CD4-positive, alpha-beta memory T cell (primary cell): ENCODE results near the gene CISD2. TPM values are rescaled to one million over a fixed set of nuclear protein-coding genes. Genes with fewer than 3 reads are reported as not detected.
"Not testable (repeated sequence)": the region's sequence is repeated elsewhere in the genome, so short reads cannot be mapped to it uniquely, and the experiment has no call there.

ENCODE experiments used
- CTCF ChIA-PET: fragments of 350-600 bp; sonication (Branson Sonifier 250); formaldehyde crosslinking; loops from one replicate; lab custom pipeline; 2021; ENCODE audit warnings: inconsistent platforms; ENCODE audit not compliant: partially characterized antibody; lab: Charles Lee
- POLR2A ChIA-PET: fragments of 350-600 bp; sonication (Branson Sonifier 250); formaldehyde crosslinking; loops from one replicate; lab custom pipeline; 2021; ENCODE audit not compliant: partially characterized antibody; lab: Charles Lee
- DNase-seq, 5 donors: peaks; one replicate each; pipeline versions ENCODE4 v3.0.0 to v3.0.0-alpha.2; 2020 to 2022; ENCODE audit warnings: mixed read lengths in 1 of 5
- H3K27ac ChIP-seq: one replicate; pipeline ENCODE4 v1.7.0; 2013; ENCODE audit warnings: low read depth, low read length
- H3K27me3 ChIP-seq: 2 replicates; pipeline ENCODE4 v1.7.0; 2013; ENCODE audit warnings: mild to moderate bottlenecking, low read length, moderate library complexity; ENCODE audit not compliant: insufficient read depth
- H3K36me3 ChIP-seq: 2 replicates; pipeline ENCODE4 v1.7.0; 2013; ENCODE audit warnings: mild to moderate bottlenecking, low read length, moderate library complexity; ENCODE audit not compliant: insufficient read depth
- H3K4me1 ChIP-seq: 2 replicates; pipeline ENCODE4 v1.7.0; 2013; ENCODE audit warnings: mild to moderate bottlenecking, low read length, moderate library complexity; ENCODE audit not compliant: insufficient read depth
- H3K4me3 ChIP-seq, 2 donors: one replicate each; pipeline ENCODE4 v1.7.0; 2013; ENCODE audit warnings: low read length in 2 of 2, mild to moderate bottlenecking in 1 of 2
- H3K9me3 ChIP-seq, 2 donors: one replicate each; pipeline ENCODE4 v1.7.0; 2013; ENCODE audit warnings: low read length in 2 of 2, control low read depth in 1 of 2; ENCODE audit not compliant: control insufficient read depth in 1 of 2
- H3K27ac Mint-ChIP-seq, 7 donors: one replicate each; pipeline ENCODE4 v1.8.0; 2020 to 2021; ENCODE audit warnings: mixed read lengths in 7 of 7, mild to moderate bottlenecking in 6 of 7, inconsistent platforms in 3 of 7, moderate library complexity in 3 of 7
- H3K27me3 Mint-ChIP-seq, 2 donors: one replicate each; pipeline ENCODE4 v1.8.0; 2020 to 2021; ENCODE audit warnings: mixed read lengths in 2 of 2
- H3K36me3 Mint-ChIP-seq, 2 donors: one replicate each; pipeline ENCODE4 v1.8.0; 2020 to 2021; ENCODE audit warnings: mixed read lengths in 2 of 2, inconsistent platforms in 1 of 2, mild to moderate bottlenecking in 1 of 2
- H3K4me1 Mint-ChIP-seq, 4 donors: one replicate each; pipeline ENCODE4 v1.8.0; 2020 to 2021; ENCODE audit warnings: mixed read lengths in 4 of 4, mild to moderate bottlenecking in 1 of 4
- H3K4me3 Mint-ChIP-seq, 8 donors: one replicate each; pipeline ENCODE4 v1.8.0; 2020 to 2021; ENCODE audit warnings: mixed read lengths in 8 of 8, mild to moderate bottlenecking in 7 of 8, moderate library complexity in 6 of 8, inconsistent platforms in 3 of 8
- H3K9me3 Mint-ChIP-seq, 8 donors: one replicate each; pipeline ENCODE4 v1.8.0; 2020 to 2021; ENCODE audit warnings: mixed read lengths in 8 of 8, mild to moderate bottlenecking in 5 of 8, inconsistent platforms in 3 of 8, moderate library complexity in 1 of 8
- intact Hi-C: fragments of 100-400 bp; cut with micrococcal nuclease; formaldehyde crosslinking; loops from one replicate; pipeline ENCODE4 v1.15.1; 2023
- polyA plus RNA-seq, 2 donors: library from polyadenylated mRNA; unstranded; fragments of 300-500 nt; fragmentation: Illumina TruSeq; gene quantifications; one replicate each; pipeline ENCODE4 v1.2.3, GENCODE V29; 2021
- total RNA-seq, 2 experiments: library from RNA; stranded (reverse); gene quantifications; one replicate each; pipeline ENCODE4 v1.2.3, GENCODE V29; 2021

The CISD2 gene
- total and polyA plus RNA-seq, 4 experiments from 2014 or later = 18.5 to 54.9 (median 26.6) TPM

DNA sequence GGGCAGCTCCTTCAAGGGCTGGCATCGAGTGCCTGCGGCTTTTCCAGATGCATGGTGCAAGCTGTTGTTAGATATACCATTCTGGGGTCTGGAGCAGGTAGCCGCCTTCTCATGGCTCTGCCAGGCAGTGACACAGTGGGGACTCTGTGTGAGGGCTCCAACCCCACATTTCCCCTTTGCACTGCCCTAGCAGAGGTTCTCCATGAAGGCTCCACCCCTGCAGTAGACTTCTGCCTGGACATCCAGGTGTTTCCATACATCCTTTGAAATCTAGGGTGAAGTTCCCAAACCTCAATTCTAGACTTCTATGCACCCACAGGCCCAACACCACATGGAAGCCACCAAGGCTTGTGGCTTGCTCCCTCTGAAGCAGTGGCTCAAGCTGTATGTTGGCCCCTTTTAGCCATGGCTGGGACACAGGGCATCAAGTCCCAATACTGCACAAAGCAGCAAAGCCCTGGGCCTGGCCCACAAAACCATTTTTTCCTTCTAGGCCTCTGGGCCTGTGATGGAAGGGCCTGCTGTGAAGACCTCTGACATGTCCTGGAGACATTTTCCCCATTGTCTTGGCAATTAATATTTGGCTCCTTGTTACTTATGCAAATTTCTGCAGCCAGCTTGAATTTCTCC lies 8.8 kb downstream of the CISD2 start:
- peaks cover 40 to 43% of the 10 kb centered on the region in 2 donors for H3K36me3 Mint-ChIP-seq
- peaks cover 14 to 25% (median 19%) of the 10 kb centered on the region in 4 donors for H3K4me1 Mint-ChIP-seq
- H3K4me3 Mint-ChIP-seq, H3K4me1 ChIP-seq, H3K9me3 ChIP-seq, H3K27ac Mint-ChIP-seq, H3K4me3 ChIP-seq, H3K27me3 Mint-ChIP-seq, DNase-seq, H3K27ac ChIP-seq, CTCF ChIA-PET, intact Hi-C loops, H3K27me3 ChIP-seq, H3K36me3 ChIP-seq: not testable (repeated sequence)
- POLR2A ChIA-PET = interaction anchor here (1.4 kb wide), 1 partner anchor 9 kb away, joined by 4 read pairs; the partner anchor contains the start of gene CISD2
- peaks cover 0 to 12% (median 3%) of the 10 kb centered on the region in 8 donors for H3K9me3 Mint-ChIP-seq

DNA sequence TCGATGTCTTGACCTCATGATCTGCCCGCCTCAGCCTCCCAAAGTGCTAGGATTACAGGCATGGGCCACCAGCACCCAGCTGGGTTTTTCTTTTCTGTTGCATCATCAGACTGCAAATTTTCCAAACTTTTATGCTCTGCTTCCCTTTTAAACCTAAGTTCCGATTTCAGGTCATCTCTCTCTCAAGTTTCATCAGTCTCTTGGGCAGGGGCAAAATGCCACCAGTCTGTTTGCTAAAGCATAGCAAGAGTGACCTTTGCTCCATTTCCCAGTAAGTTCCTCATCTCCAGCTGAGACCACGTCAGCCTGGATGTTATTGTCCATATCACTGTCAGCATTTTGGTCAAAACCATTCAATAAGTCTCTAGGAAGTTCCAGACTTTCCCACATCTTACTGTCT lies 9.6 kb downstream of the CISD2 start:
- H3K4me3 ChIP-seq, H3K4me3 Mint-ChIP-seq, H3K36me3 ChIP-seq, intact Hi-C loops, H3K27me3 Mint-ChIP-seq, H3K4me1 ChIP-seq, H3K27ac ChIP-seq, H3K9me3 ChIP-seq, DNase-seq, H3K27me3 ChIP-seq: not testable (repeated sequence)
- ChIA-PET CTCF (interaction anchor here (1.2 kb wide), 1 partner anchor 447 kb away, joined by 3 read pairs; no protein-coding TSS in a partner anchor), POLR2A (interaction anchor here (1.4 kb wide), 1 partner anchor 9 kb away, joined by 4 read pairs; the partner anchor contains the start of gene CISD2)
- Mint-ChIP-seq H3K36me3 (peaks cover 36 to 43% of the 10 kb centered on the region in 2 donors), H3K27ac (peak overlapping the region in 2 of 7 donors; percentile 66 to 79), H3K9me3 (peaks cover 0 to 12% (median 3%) of the 10 kb centered on the region in 8 donors), H3K4me1 (peaks cover 13 to 25% (median 16%) of the 10 kb centered on the region in 4 donors)

- H3K9me3 Mint-ChIP-seq = peaks cover 0 to 12% (median 3%) of the 10 kb centered on the region in 8 donors
- no peaks in the 10 kb centered on the region for H3K27me3 Mint-ChIP-seq
- H3K4me3 Mint-ChIP-seq = no peak overlapping the region
- intact Hi-C loops = no loop called here
- no peaks in the 10 kb centered on the region for H3K27me3 ChIP-seq
- ChIA-PET CTCF (interaction anchor here (1.2 kb wide), 1 partner anchor 448 kb away, joined by 3 read pairs; no protein-coding TSS in a partner anchor), POLR2A (no interaction called here)
- H3K4me1 Mint-ChIP-seq = peaks cover 14 to 29% (median 18%) of the 10 kb centered on the region in 4 donors
- peaks cover 4% of the 10 kb centered on the region for H3K36me3 ChIP-seq
- no peak overlapping the region for H3K4me3 ChIP-seq
- peaks cover 33 to 43% of the 10 kb centered on the region in 2 donors for H3K36me3 Mint-ChIP-seq
- H3K27ac Mint-ChIP-seq = peak overlapping the region in 1 of 7 donors; percentile 60
- no peak overlapping the region for H3K27ac ChIP-seq
- peaks cover 0 to 4% of the 10 kb centered on the region in 2 donors for H3K9me3 ChIP-seq
- H3K4me1 ChIP-seq = no peaks in the 10 kb centered on the region
- DNase-seq = no peak
Observed at GRCh38 chr4:102878901-102879300, 10.1 kb downstream of the CISD2 start.

DNA sequence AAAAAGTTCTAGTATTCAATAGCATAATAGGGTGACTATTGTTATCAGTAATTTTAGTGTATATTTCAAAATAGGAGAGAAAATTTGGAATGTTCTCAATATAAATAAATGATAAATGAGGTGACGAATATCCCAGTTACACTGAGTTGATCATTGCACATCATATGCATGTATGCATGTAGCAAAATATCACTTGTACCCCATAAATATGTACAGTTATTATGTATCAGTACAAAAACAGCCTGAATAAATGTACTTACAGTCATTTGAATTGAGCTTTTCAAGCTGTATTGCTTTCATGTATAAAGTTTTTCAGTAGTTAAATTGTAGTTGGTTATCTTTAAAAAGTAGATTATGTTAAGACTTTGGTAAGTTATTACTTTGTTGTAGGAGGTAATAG lies 12.6 kb downstream of the CISD2 start:
- peaks cover 9 to 15% (median 12%) of the 10 kb centered on the region in 4 donors for H3K4me1 Mint-ChIP-seq
- Histone ChIP-seq H3K27me3 (no peaks in the 10 kb centered on the region), H3K27ac (no peak overlapping the region), H3K36me3 (no peaks in the 10 kb centered on the region), H3K9me3 (peaks cover 0 to 4% of the 10 kb centered on the region in 2 donors), H3K4me1 (no peaks in the 10 kb centered on the region), H3K4me3 (no peak overlapping the region)
- no peak for DNase-seq
- no peak overlapping the region for H3K4me3 Mint-ChIP-seq
- intact Hi-C loops = no loop called here
- CTCF ChIA-PET = no interaction called here
- POLR2A ChIA-PET = interaction anchor here (1.5 kb wide), 1 partner anchor 12 kb away, joined by 6 read pairs; the partner anchor contains the start of gene CISD2
- peaks cover 21% of the 10 kb centered on the region in 2 donors for H3K36me3 Mint-ChIP-seq
- peaks cover 0 to 12% (median 3%) of the 10 kb centered on the region in 8 donors for H3K9me3 Mint-ChIP-seq
- H3K27me3 Mint-ChIP-seq = no peaks in the 10 kb centered on the region
- peak overlapping the region in 1 of 7 donors; percentile 66 for H3K27ac Mint-ChIP-seq

- H3K36me3 ChIP-seq = no peaks in the 10 kb centered on the region
- H3K27ac ChIP-seq = no peak overlapping the region
- Mint-ChIP-seq H3K36me3 (peaks cover 11 to 16% of the 10 kb centered on the region in 2 donors), H3K9me3 (peaks cover 0 to 3% (median 0%) of the 10 kb centered on the region in 8 donors), H3K4me3 (no peak overlapping the region), H3K27me3 (no peaks in the 10 kb centered on the region), H3K27ac (peak overlapping the region in 1 of 7 donors; percentile 6), H3K4me1 (peaks cover 8 to 15% (median 11%) of the 10 kb centered on the region in 4 donors)
- no peaks in the 10 kb centered on the region for H3K27me3 ChIP-seq
- no peak overlapping the region for H3K4me3 ChIP-seq
- no peaks in the 10 kb centered on the region for H3K4me1 ChIP-seq
- DNase-seq = no peak
- POLR2A ChIA-PET = no interaction called here
- CTCF ChIA-PET = no interaction called here
- intact Hi-C loops = no loop called here
- no peaks in the 10 kb centered on the region for H3K9me3 ChIP-seq
Observed at GRCh38 chr4:102883278-102883677, 14.5 kb downstream of the CISD2 start.

- H3K27ac Mint-ChIP-seq = peak overlapping the region in 1 of 7 donors; percentile 3
- POLR2A ChIA-PET, CTCF ChIA-PET, H3K9me3 Mint-ChIP-seq, DNase-seq, H3K27me3 ChIP-seq, H3K27me3 Mint-ChIP-seq, H3K4me1 Mint-ChIP-seq, H3K4me3 Mint-ChIP-seq, H3K27ac ChIP-seq, intact Hi-C loops, H3K4me1 ChIP-seq, H3K36me3 ChIP-seq, H3K4me3 ChIP-seq, H3K9me3 ChIP-seq: not testable (repeated sequence)
- peaks cover 0 to 13% of the 10 kb centered on the region in 2 donors for H3K36me3 Mint-ChIP-seq
Observed at GRCh38 chr4:102888570-102888969, 19.8 kb downstream of the CISD2 start.

DNA sequence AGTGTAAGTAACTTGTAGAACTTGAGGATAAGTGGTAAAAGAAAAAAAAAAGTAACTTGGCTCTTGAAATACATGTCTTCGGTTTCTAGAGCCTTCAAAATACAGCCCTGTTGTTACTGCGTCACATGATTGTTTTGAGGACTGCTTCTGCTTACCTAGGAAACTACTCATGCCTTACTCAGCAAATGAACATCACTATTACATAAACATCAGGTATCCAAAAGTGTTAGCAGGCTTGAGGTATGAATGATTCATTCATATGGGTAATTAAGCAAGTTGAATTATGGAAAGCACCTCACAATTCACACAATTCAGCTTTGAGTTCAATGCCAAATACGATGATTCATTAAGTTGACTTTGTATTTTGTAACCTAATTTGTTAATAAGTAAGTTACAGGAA lies 21.1 kb downstream of the CISD2 start:
- H3K27ac ChIP-seq, intact Hi-C loops, H3K4me3 Mint-ChIP-seq, H3K27ac Mint-ChIP-seq, H3K4me3 ChIP-seq, H3K9me3 ChIP-seq, H3K4me1 Mint-ChIP-seq, DNase-seq, H3K9me3 Mint-ChIP-seq, H3K4me1 ChIP-seq, H3K27me3 Mint-ChIP-seq, H3K27me3 ChIP-seq, CTCF ChIA-PET, H3K36me3 ChIP-seq, POLR2A ChIA-PET: not testable (repeated sequence)
- H3K36me3 Mint-ChIP-seq = peaks cover 0 to 11% of the 10 kb centered on the region in 2 donors
